Kasumi-1 (cell line): ENCODE data around the gene PER2.
A peak's percentile ranks its signal among the peaks of the same experiment; 100 is the strongest.

Source experiments
- DNase-seq, 2 experiments: peaks; one replicate each; lab custom pipeline; 2025; lab: John Stamatoyannopoulos, UW

The PER2 gene

GRCh38 chr2:238247841-238248453 lies 40.5 kb downstream of the PER2 start:
- no peak for DNase-seq

- DNase-seq = no peak
Measured at GRCh38 chr2:238247002-238247822, 41.2 kb downstream of the PER2 start.

- DNase-seq = no peak
Measured at GRCh38 chr2:238244151-238244550, 44.3 kb downstream of the PER2 start.

GRCh38 chr2:238243496-238244076 lies 44.8 kb downstream of the PER2 start:
- DNase-seq = no peak

GRCh38 chr2:238242731-238243495 lies 45.5 kb downstream of the PER2 start:
- DNase-seq = no peak

- no peak for DNase-seq
Measured at GRCh38 chr2:238241970-238242369, 46.4 kb downstream of the PER2 start.

- DNase-seq = peak in 1 of 2 experiments; percentile 16
Measured at GRCh38 chr2:238240757-238241711, 47.4 kb downstream of the PER2 start.

GRCh38 chr2:238239863-238240756 lies 48.3 kb downstream of the PER2 start, which contains the start of gene HES6:
HES6 (minus strand) TSS chr2:238240038; CDS start chr2:238239905, 133 bp downstream.
- DNase-seq = peak; percentile 42 to 56

GRCh38 chr2:238239543-238239862 lies 48.9 kb downstream of the PER2 start:
- DNase-seq = no peak

GRCh38 chr2:238238766-238239542 lies 49.5 kb downstream of the PER2 start:
- no peak for DNase-seq

GRCh38 chr2:238238311-238238765 lies 50.1 kb downstream of the PER2 start:
- DNase-seq = no peak

- no peak for DNase-seq
Measured at GRCh38 chr2:238237431-238238135, 50.8 kb downstream of the PER2 start.

GRCh38 chr2:238236571-238236970 lies 51.8 kb downstream of the PER2 start:
- DNase-seq = no peak

- no peak for DNase-seq
Measured at GRCh38 chr2:238235856-238236255, 52.6 kb downstream of the PER2 start.

GRCh38 chr2:238235331-238235732 lies 53.1 kb downstream of the PER2 start:
- DNase-seq = no peak

GRCh38 chr2:238233625-238234024 lies 54.8 kb downstream of the PER2 start:
- DNase-seq = no peak

GRCh38 chr2:238231809-238232208 lies 56.6 kb downstream of the PER2 start:
- DNase-seq = no peak

GRCh38 chr2:238231251-238231793 lies 57.1 kb downstream of the PER2 start:
- DNase-seq = peak; percentile 39 to 45
